H1 (cell line): ENCODE results near the gene OPCML. TPM values are rescaled to one million over a fixed set of nuclear protein-coding genes. Genes with fewer than 3 reads are reported as not detected.

Experiments used
- CTCF ChIA-PET: fragments of 300-600 bp; sonication (Branson Sonifier 250); formaldehyde crosslinking; loops from one replicate; lab custom pipeline; 2021; ENCODE audit not compliant: partially characterized antibody; lab: Charles Lee
- POLR2A ChIA-PET: fragments of 300-600 bp; sonication (Branson Sonifier 250); formaldehyde crosslinking; loops from one replicate; lab custom pipeline; 2021; ENCODE audit warnings: inconsistent platforms; ENCODE audit not compliant: partially characterized antibody; lab: Charles Lee
- DNase-seq, 2 experiments: peaks; one replicate each; pipeline versions ENCODE4 v3.0.0 to v3.0.0-alpha.2; 2010 to 2022; ENCODE audit warnings: low spot score in 2 of 2, low read depth in 1 of 2, mixed read lengths in 1 of 2
- FAIRE-seq: peaks from 2 replicates; lab custom pipeline; 2011; peaks lifted over from hg19 to GRCh38; lab: Jason Lieb, UNC
- H2AFZ ChIP-seq: 2 replicates; pipeline ENCODE4 v1.8.1; 2012; ENCODE audit warnings: low read length, inconsistent platforms
- H2AK5ac ChIP-seq: 2 replicates; pipeline ENCODE4 v1.6.1; 2013; ENCODE audit warnings: low read depth, low read length
- H2BK120ac ChIP-seq: replicated peaks from 2 replicates; pipeline ENCODE3; 2013; ENCODE audit warnings: low read depth, low read length, inconsistent platforms
- H2BK12ac ChIP-seq: 2 replicates; pipeline ENCODE4 v1.6.1; 2013; ENCODE audit warnings: low read depth, low read length
- H2BK15ac ChIP-seq: 2 replicates; pipeline ENCODE4 v1.6.1; 2013; ENCODE audit warnings: low read length
- H2BK20ac ChIP-seq: 2 replicates; pipeline ENCODE4 v1.6.1; 2013; ENCODE audit warnings: low read length
- H2BK5ac ChIP-seq: 2 replicates; pipeline ENCODE4 v1.6.1; 2013; ENCODE audit warnings: low read depth, low read length
- H3K14ac ChIP-seq: 2 replicates; pipeline ENCODE4 v1.6.1; 2013; ENCODE audit warnings: inconsistent platforms; ENCODE audit not compliant: insufficient read length
- H3K18ac ChIP-seq: 2 replicates; pipeline ENCODE4 v1.6.1; 2013; ENCODE audit warnings: low read length; ENCODE audit errors: extremely low read depth
- H3K23ac ChIP-seq: 2 replicates; pipeline ENCODE4 v1.6.1; 2013; ENCODE audit warnings: inconsistent platforms; ENCODE audit not compliant: insufficient read length
- H3K23me2 ChIP-seq: 2 replicates; pipeline ENCODE4 v1.6.1; 2013; ENCODE audit warnings: low read depth, low read length
- H3K27ac ChIP-seq: 2 replicates; pipeline ENCODE4 v1.6.1; 2011; ENCODE audit warnings: low read depth, low read length, inconsistent platforms
- H3K27me3 ChIP-seq, 4 experiments: replicated peaks in 1 of 4; 1 replicate in 1 of 4; 2 replicates in 3 of 4; pipeline versions ENCODE4 v1.6.1 to v1.8.1; 2011 to 2013; ENCODE audit warnings: low read length in 3 of 4, mild to moderate bottlenecking in 3 of 4, inconsistent platforms in 2 of 4, mixed read lengths in 2 of 4, moderate library complexity in 1 of 4; ENCODE audit not compliant: control insufficient read depth in 3 of 4, insufficient read depth in 3 of 4; ENCODE audit errors: extremely low read depth in 1 of 4
- H3K36me3 ChIP-seq, 4 experiments: 2 replicates each; pipeline versions ENCODE4 v1.6.1 to v1.8.1; 2011 to 2013; ENCODE audit warnings: mild to moderate bottlenecking in 4 of 4, low read length in 3 of 4, moderate library complexity in 2 of 4, control low read depth in 1 of 4, inconsistent platforms in 1 of 4; ENCODE audit not compliant: insufficient read depth in 4 of 4, control insufficient read depth in 2 of 4
- H3K4ac ChIP-seq: replicated peaks from 2 replicates; pipeline ENCODE3; 2013; ENCODE audit warnings: low read length, low read depth, mixed read lengths, inconsistent platforms; ENCODE audit not compliant: insufficient read length
- H3K4me1 ChIP-seq, 4 experiments: replicated peaks in 1 of 4; 1 replicate in 1 of 4; 2 replicates in 3 of 4; pipeline versions ENCODE4 v1.6.1 to v1.8.1; 2011 to 2013; ENCODE audit warnings: low read length in 3 of 4, inconsistent platforms in 2 of 4, mixed read lengths in 1 of 4; ENCODE audit not compliant: insufficient read depth in 4 of 4, control insufficient read depth in 3 of 4
- H3K4me2 ChIP-seq, 2 experiments: 2 replicates each; pipeline versions ENCODE4 v1.6.1 to v1.8.1; 2011 to 2013; ENCODE audit warnings: low read depth in 2 of 2, low read length in 2 of 2, control low read depth in 1 of 2, inconsistent platforms in 1 of 2, mild to moderate bottlenecking in 1 of 2; ENCODE audit not compliant: insufficient read depth in 1 of 2
- H3K4me3 ChIP-seq, 4 experiments: fragments of 200-600, 300-600 bp in 1 of 4; sonication (generic), shearing (Covaris generic), sonication (Bioruptor Twin) in 1 of 4; 2 replicates each; pipeline versions ENCODE4 v1.5.1 to v1.8.1; 2011 to 2016; ENCODE audit warnings: low read length in 4 of 4, low read depth in 3 of 4, control low read depth in 2 of 4, inconsistent platforms in 2 of 4, mild to moderate bottlenecking in 2 of 4, mixed read lengths in 1 of 4, moderate library complexity in 1 of 4; ENCODE audit not compliant: insufficient read depth in 2 of 4; ENCODE audit errors: extremely low read depth in 1 of 4
- H3K56ac ChIP-seq: replicated peaks from 2 replicates; pipeline ENCODE3; 2013; ENCODE audit warnings: low read depth, mild to moderate bottlenecking, mixed read lengths, low read length, inconsistent platforms; ENCODE audit not compliant: insufficient read length
- H3K79me1 ChIP-seq: 2 replicates; pipeline ENCODE4 v1.6.1; 2013; ENCODE audit warnings: low read depth, low read length, control low read depth
- H3K79me2 ChIP-seq, 2 experiments: 2 replicates each; pipeline versions ENCODE4 v1.6.1 to v1.8.1; 2012 to 2013; ENCODE audit warnings: low read length in 2 of 2, mild to moderate bottlenecking in 2 of 2, inconsistent platforms in 1 of 2; ENCODE audit not compliant: insufficient read depth in 2 of 2, control insufficient read depth in 1 of 2
- H3K9ac ChIP-seq, 4 experiments: replicated peaks in 1 of 4; 1 replicate in 1 of 4; 2 replicates in 3 of 4; pipeline versions ENCODE4 v1.6.1 to v1.8.1; 2011 to 2013; ENCODE audit warnings: low read depth in 3 of 4, low read length in 3 of 4, control low read depth in 2 of 4, mild to moderate bottlenecking in 2 of 4, moderate library complexity in 2 of 4, inconsistent platforms in 1 of 4; ENCODE audit errors: extremely low read depth in 1 of 4
- H3K9me3 ChIP-seq, 2 experiments: 2 replicates each; pipeline versions ENCODE4 v1.6.1 to v1.8.1; 2012 to 2013; ENCODE audit warnings: mild to moderate bottlenecking in 2 of 2, moderate library complexity in 2 of 2, control low read depth in 1 of 2, inconsistent platforms in 1 of 2, low read depth in 1 of 2, low read length in 1 of 2, mixed read lengths in 1 of 2; ENCODE audit not compliant: insufficient read depth in 2 of 2
- H4K20me1 ChIP-seq, 2 experiments: replicated peaks in 1 of 2; 2 replicates each; pipeline versions ENCODE3 to v1.8.1; 2011 to 2013; ENCODE audit warnings: inconsistent platforms in 2 of 2, low read length in 2 of 2, mild to moderate bottlenecking in 1 of 2; ENCODE audit not compliant: insufficient read depth in 2 of 2, control insufficient read depth in 1 of 2
- H4K5ac ChIP-seq: 2 replicates; pipeline ENCODE4 v1.6.1; 2013; ENCODE audit warnings: low read length, low read depth, mixed read lengths, inconsistent platforms; ENCODE audit not compliant: insufficient read length
- H4K8ac ChIP-seq: 2 replicates; pipeline ENCODE4 v1.8.0; 2013; ENCODE audit warnings: mild to moderate bottlenecking, moderate library complexity, low read length, inconsistent platforms; ENCODE audit not compliant: insufficient read depth; ENCODE audit errors: extremely low read depth
- H4K91ac ChIP-seq: replicated peaks from 2 replicates; pipeline ENCODE3; 2013; ENCODE audit warnings: low read length, mixed read lengths, inconsistent platforms; ENCODE audit not compliant: insufficient read length
- CEBPB ChIP-seq: IDR thresholded peaks from 2 replicates; pipeline ENCODE4 v1.6.1; 2012; ENCODE audit warnings: low read depth, low read length
- CREB1 ChIP-seq: IDR thresholded peaks from 2 replicates; pipeline ENCODE4 v1.6.1; 2012; ENCODE audit warnings: inconsistent platforms
- CTCF ChIP-seq, 3 experiments: IDR thresholded peaks; 1 replicate in 2 of 3; 2 replicates in 1 of 3; pipeline versions ENCODE4 v1.5.1 to v1.6.1; 2011; ENCODE audit warnings: low read length in 3 of 3, mild to moderate bottlenecking in 3 of 3, inconsistent platforms in 2 of 3, low read depth in 1 of 3, moderate library complexity in 1 of 3; ENCODE audit not compliant: insufficient read depth in 1 of 3; ENCODE audit errors: control extremely low read depth in 1 of 3
- EGR1 ChIP-seq: IDR thresholded peaks from 2 replicates; pipeline ENCODE4 v1.6.1; 2011; ENCODE audit warnings: low read depth, low read length, borderline replicate concordance
- JUN ChIP-seq: IDR thresholded peaks from 2 replicates; pipeline ENCODE4 v1.6.1; 2011; ENCODE audit warnings: low read depth, mild to moderate bottlenecking, improper control_type of control experiment, low read length
- POLR2AphosphoS5 ChIP-seq: IDR thresholded peaks from 2 replicates; pipeline ENCODE4 v1.6.1; 2011; ENCODE audit warnings: low read depth, low read length
- TAF7 ChIP-seq: optimal IDR thresholded peaks from 2 replicates; pipeline ENCODE3; 2011; ENCODE audit warnings: low read depth, mild to moderate bottlenecking, inconsistent platforms, low read length, moderate library complexity, borderline replicate concordance
- TBP ChIP-seq: IDR thresholded peaks from 2 replicates; pipeline ENCODE4 v1.6.1; 2011; ENCODE audit warnings: low read depth, low read length, improper control_type of control experiment
- WGBS, 2 experiments: shearing (Covaris generic) in 1 of 2; methylation state at CpG; one replicate each; pipeline versions ENCODE4 v1.1.6 to v1.1.7; 2013 to 2015; ENCODE audit warnings: low lambda C conversion rate in 2 of 2, mixed read lengths in 2 of 2, inconsistent platforms in 1 of 2, low coverage in 1 of 2, missing lambda C conversion rate in 1 of 2; ENCODE audit not compliant: insufficient replicate concordance in 2 of 2, insufficient coverage in 1 of 2, insufficient read length in 1 of 2; ENCODE audit errors: extremely low coverage in 1 of 2, missing lambda C conversion rate in 1 of 2; 5-methylcytosine and 5-hydroxymethylcytosine counted together
- polyA plus RNA-seq, 7 experiments: library from polyadenylated mRNA; depleted of rRNA in 3 of 7; stranded (reverse) in 5 of 7; unstranded in 2 of 7; fragments of >200 nt in 5 of 7; fragments of 200-250 nt in 2 of 7; gene quantifications; 1 replicate in 5 of 7; 2 replicates in 1 of 7; 4 replicates in 1 of 7; pipeline versions ENCODE4 v1.2.1 to v1.2.3, GENCODE V29; 2011 to 2013; ENCODE audit warnings: missing spikeins in 2 of 7, mixed read lengths in 2 of 7
- total RNA-seq: library from RNA; stranded (reverse); fragmentation: NEBNext Ultra II Directional; extraction: Animal tissue kit (Norgen Biotek cat#: 25700); gene quantifications from 2 replicates; pipeline ENCODE4 v1.2.1, GENCODE V29; 2021
- TF ChIP-seq, protein P1 (sequence below): IDR thresholded peaks from 2 replicates; pipeline ENCODE4 v1.6.1; 2012; ENCODE audit warnings: inconsistent platforms

OPCML gene
- total and polyA plus RNA-seq, 2 of the 8 experiments (the other 6 are each of a cell fraction or from before 2014, with no cell fraction given) = 2.3 to 3.1 TPM

DNA sequence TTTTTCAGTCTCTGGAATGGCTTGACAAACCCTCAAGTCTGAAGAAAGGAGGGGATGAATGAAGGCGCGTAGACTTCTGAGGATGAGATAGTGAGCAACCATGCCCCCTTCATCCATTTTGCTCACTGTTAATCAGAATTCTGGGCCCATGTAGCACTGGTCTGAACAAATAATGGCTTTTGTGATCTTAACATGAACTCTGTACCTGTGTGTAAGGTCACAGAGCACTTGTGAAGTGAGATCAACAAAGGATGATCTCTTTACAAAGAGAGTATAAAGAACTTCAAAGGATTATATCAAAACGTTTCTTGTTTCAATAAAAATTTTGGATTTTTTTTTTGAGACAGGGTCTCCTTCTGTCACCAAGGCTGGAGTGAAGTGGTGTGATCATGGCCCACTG, 976.7 kb downstream of the OPCML start:
- Histone ChIP-seq H3K79me1 (no peaks in the 10 kb centered on the region), H3K4ac (no peak overlapping the region), H3K36me3 (no peaks in the 10 kb centered on the region), H2AFZ (no peak overlapping the region), H3K56ac (no peak overlapping the region), H3K14ac (no peak overlapping the region), H3K23me2 (0 out of 2 replicates have a peak, but pooled peaks cover 2% of the 10 kb centered on the region), H2BK20ac (no peak overlapping the region), H3K9me3 (0 out of 4 replicates have a peak, but pooled peaks cover 0 to 3% of the 10 kb centered on the region in 2 experiments), H3K4me3 (no peak overlapping the region), H2BK120ac (no peak overlapping the region), H3K27me3 (no peaks in the 10 kb centered on the region), H4K91ac (no peak overlapping the region), H3K27ac (no peak overlapping the region), H4K20me1 (no peaks in the 10 kb centered on the region), H3K23ac (no peak overlapping the region), H4K5ac (no peak overlapping the region), H2BK5ac (no peak overlapping the region), H3K4me1 (no peaks in the 10 kb centered on the region), H3K9ac (no peak overlapping the region), H2BK12ac (no peak overlapping the region), H4K8ac (no peak overlapping the region), H3K4me2 (no peak overlapping the region), H3K18ac (no peak overlapping the region), H2BK15ac (no peak overlapping the region), H2AK5ac (no peak overlapping the region), H3K79me2 (no peaks in the 10 kb centered on the region)
- FAIRE-seq (no peak), DNase-seq (no peak)
- CTCF ChIA-PET = no interaction called here
- no peak for TF ChIP-seq CTCF (IDR thresholded peaks at IDR 0.05; ENCODE audit: control extremely low read depth in 1 of 3, insufficient read depth in 1 of 3, low read depth in 1 of 3, low read length in 3 of 3)
- no peak for TF ChIP-seq CEBPB
- no peak for TF ChIP-seq TAF7
- TF ChIP-seq POLR2AphosphoS5 = no peak
- TF ChIP-seq, protein P1, sequence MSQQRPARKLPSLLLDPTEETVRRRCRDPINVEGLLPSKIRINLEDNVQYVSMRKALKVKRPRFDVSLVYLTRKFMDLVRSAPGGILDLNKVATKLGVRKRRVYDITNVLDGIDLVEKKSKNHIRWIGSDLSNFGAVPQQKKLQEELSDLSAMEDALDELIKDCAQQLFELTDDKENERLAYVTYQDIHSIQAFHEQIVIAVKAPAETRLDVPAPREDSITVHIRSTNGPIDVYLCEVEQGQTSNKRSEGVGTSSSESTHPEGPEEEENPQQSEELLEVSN = no peak
- TF ChIP-seq EGR1 = no peak
- no peak for TF ChIP-seq CREB1
- TF ChIP-seq TBP = no peak
- TF ChIP-seq JUN = no peak
- 97% methylated on average over 3 of the region's 3 CpGs; no CpG with 5 or more reads in 1 of the 2 experiments for WGBS, 2 experiments
- POLR2A ChIA-PET = no interaction called here
